Activated T-cell treated with anti-CD3 and anti-CD28 coated beads for 1 hour (primary cell): Measurements from ENCODE around the gene PBX1.

Experiments
- DNase-seq: peaks from one replicate; pipeline ENCODE4 v3.0.0-alpha.2; 2020; ENCODE audit warnings: low read depth

Gene PBX1

GRCh38 chr1:164618202-164618564 is 59.2 kb downstream of the PBX1 start:
- DNase-seq, result no peak

GRCh38 chr1:164619006-164619784 is 60.2 kb downstream of the PBX1 start:
- DNase-seq, result no peak

GRCh38 chr1:164622068-164622845 is 63.3 kb downstream of the PBX1 start:
- no peak for DNase-seq

GRCh38 chr1:164623805-164624204 is 64.8 kb downstream of the PBX1 start:
- no peak for DNase-seq

- no peak for DNase-seq
Measured at GRCh38 chr1:164624400-164624799, 65.4 kb downstream of the PBX1 start.

- no peak for DNase-seq
Measured at GRCh38 chr1:164625004-164625617, 66.1 kb downstream of the PBX1 start.

- no peak for DNase-seq
Measured at GRCh38 chr1:164628772-164629171, 69.8 kb downstream of the PBX1 start.

GRCh38 chr1:164629971-164630370 is 71.0 kb downstream of the PBX1 start:
- no peak for DNase-seq

- no peak for DNase-seq
Measured at GRCh38 chr1:164630626-164631396, 71.8 kb downstream of the PBX1 start.

- no peak for DNase-seq
Measured at GRCh38 chr1:164631751-164632150, 72.8 kb downstream of the PBX1 start.

- no peak for DNase-seq
Measured at GRCh38 chr1:164633997-164634396, 75.0 kb downstream of the PBX1 start.

- no peak for DNase-seq
Measured at GRCh38 chr1:164635059-164635802, 76.2 kb downstream of the PBX1 start.

- no peak for DNase-seq
Measured at GRCh38 chr1:164635803-164636731, 77.1 kb downstream of the PBX1 start.

- DNase-seq, result no peak
Measured at GRCh38 chr1:164636757-164637156, 77.8 kb downstream of the PBX1 start.

GRCh38 chr1:164637461-164638375 is 78.7 kb downstream of the PBX1 start:
- no peak for DNase-seq

- DNase-seq, result no peak
Measured at GRCh38 chr1:164638492-164639202, 79.7 kb downstream of the PBX1 start.

- DNase-seq, result no peak
Measured at GRCh38 chr1:164640686-164641352, 81.8 kb downstream of the PBX1 start.

GRCh38 chr1:164641353-164641730 is 82.4 kb downstream of the PBX1 start:
- no peak for DNase-seq
